ENCODE measurements around the gene LCN6.
"Not testable (repeated sequence)": the region's sequence is repeated elsewhere in the genome, so short reads cannot be mapped to it uniquely, and the experiment has no call there.

The LCN6 gene

DNA sequence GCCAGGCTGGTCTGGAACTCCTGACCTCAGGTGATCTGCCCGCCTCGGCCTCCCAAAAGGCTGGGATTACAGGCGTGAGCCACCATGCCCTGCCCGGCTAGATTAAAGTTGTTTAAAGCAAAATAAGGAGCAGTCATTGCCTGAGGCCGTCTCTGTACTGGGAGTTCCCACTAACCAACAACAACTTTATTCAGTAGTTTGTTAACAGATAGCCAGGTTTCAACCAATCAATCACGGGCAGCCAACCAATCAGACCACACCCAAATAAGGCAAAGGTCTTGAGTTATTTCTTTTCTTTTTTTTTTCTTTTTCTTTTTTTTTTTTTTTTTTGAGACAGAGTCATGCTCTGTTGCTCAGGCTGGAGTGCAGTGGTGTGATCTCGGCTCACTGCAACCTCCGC lies 43.6 kb downstream of the LCN6 start:
- DNase-seq; in situ Hi-C loops (cut with HindIII; ENCODE audit: low pct_ligation_motif_present, low pct_unique_long_range_greater_than_20kb, low sequenced_read_pairs): not testable (repeated sequence)

DNA sequence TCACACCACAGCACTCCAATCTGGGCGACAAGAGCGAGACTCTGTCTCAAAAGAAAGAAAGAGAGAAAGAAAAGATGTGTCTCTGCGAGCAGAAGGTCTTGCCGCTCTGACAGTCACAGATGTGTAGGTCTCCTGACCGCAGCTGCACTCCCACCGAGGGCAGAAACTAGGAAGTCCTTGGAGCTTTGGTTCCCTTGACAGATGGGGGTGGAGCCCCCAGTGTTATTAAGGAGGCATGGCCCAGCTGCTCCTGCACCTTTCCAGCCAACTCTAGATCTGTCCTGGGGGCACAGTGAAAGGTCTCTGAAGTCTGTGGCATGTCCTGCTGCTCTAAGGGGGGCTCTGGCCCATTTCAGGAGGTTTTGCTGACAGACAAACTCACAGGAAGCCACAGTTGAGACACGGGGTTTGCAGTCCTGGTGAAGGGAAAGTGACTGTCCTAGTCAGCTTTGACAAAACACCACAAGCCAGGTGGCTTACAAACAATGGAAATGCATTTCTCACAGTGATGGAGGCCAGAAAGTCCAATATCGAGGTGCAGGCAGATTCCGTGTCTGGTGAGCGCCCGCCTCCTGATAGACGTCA lies 45.0 kb downstream of the LCN6 start:
- in situ Hi-C loops (cut with HindIII; ENCODE audit: low pct_ligation_motif_present, low pct_unique_long_range_greater_than_20kb, low sequenced_read_pairs) = no loop called here
- DNase-seq = no peak

DNA sequence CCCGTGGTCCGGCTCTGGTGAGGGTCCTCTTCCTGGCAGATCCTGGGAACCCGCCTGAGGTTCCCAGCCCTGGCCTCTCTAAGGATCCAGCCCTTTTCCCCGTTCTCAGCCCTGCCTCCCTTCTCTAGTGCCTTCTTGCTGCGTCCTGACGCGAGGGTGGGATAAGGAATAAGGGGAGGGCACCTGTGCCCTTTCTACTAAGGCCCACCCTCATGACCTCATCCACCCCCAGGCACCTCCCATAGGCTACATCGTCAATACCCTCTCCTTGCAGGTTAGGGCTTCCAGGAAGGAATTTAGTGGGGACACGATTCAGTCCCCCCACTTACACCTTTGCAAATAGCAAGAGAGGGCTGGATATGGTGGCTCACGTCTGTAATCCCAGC lies 46.7 kb downstream of the LCN6 start:
- in situ Hi-C loops (cut with HindIII; ENCODE audit: low pct_ligation_motif_present, low pct_unique_long_range_greater_than_20kb, low sequenced_read_pairs) = no loop called here
- DNase-seq = no peak

DNA sequence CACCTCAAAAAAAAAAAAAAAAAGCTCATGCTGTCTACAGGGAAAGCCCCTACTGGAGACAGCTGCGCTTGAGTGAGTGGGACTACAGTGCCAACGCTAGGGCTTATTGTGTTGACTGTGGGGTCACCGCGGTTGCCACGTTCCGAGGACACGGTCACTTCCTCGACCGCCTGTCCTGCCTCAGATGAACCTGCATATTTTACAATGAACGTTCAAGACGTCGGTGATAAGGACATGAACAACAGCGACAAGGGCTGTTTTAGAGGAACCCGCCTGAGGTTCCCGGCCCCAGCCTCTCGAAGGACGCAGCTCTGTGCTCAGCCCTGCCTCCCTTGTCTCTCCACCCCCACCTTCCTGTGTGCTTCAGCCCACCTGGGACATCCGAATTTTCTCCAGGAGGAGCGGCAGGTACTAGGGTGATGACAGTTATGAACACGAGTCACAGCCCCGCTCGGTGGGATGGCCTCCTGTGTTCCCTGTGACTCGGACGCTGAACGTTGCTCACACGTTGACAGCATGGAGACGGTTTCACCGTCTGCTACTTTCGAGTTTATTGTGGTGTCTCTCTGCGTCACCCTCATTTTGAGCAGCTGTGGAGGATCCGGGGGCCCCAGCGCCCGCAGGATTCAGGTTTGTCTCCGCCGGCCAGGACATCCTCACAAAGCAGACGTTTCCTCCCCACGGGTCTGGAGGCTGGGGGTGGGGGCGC lies 47.2 kb downstream of the LCN6 start:
- DNase-seq = no peak
- in situ Hi-C loops (cut with HindIII; ENCODE audit: low pct_ligation_motif_present, low pct_unique_long_range_greater_than_20kb, low sequenced_read_pairs) = no loop called here

DNA sequence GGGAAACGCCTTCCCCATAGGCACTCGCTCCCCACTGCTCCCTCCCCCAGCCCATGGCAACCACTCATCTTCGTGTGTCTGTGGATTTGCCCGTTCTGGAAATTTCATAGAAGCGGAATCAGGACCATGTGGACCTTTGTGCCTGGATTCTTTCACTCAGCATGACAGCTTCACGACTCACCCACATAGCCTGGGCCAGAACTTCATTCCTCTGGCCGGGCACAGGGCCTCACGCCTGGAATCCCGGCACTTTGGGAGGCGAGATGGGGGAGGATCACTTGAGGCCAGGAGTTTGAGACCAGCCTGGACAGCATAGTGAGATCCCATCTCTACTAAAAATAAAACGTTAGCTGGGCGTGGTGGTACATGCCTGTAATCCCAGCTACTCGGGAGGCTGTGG lies 48.0 kb downstream of the LCN6 start:
- in situ Hi-C loops (cut with HindIII; ENCODE audit: low pct_ligation_motif_present, low pct_unique_long_range_greater_than_20kb, low sequenced_read_pairs) = no loop called here
- no peak for DNase-seq

DNA sequence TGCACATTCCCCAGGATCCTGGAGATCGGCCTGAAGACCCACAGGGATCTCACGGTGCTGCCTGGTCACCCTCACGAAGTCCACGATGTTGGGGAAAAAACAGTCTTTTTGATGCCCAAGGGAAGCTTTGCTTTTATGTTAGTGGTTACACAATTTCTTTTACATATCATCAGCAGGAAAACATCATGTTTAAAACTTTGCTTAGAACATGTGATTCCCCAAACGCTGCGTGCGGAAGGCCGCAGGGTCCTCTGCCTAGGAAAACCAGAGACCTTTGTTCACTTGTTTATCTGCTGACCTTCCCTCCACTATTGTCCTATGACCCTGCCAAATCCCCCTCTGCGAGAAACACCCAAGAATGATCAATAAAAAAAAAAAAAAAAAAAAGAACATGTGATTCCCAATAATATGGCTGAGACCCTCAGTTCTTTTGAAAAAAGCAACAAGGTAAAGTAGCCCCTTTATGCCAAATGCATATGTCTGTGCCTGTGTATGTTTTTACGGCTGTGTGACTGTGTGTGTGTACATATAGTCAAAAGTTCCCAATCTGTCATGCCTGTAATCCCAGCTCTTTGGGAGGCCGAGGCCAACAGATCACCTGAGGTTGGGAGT lies 49.6 kb downstream of the LCN6 start:
- no peak for DNase-seq
- in situ Hi-C loops (cut with HindIII; ENCODE audit: low pct_ligation_motif_present, low pct_unique_long_range_greater_than_20kb, low sequenced_read_pairs) = no loop called here

DNA sequence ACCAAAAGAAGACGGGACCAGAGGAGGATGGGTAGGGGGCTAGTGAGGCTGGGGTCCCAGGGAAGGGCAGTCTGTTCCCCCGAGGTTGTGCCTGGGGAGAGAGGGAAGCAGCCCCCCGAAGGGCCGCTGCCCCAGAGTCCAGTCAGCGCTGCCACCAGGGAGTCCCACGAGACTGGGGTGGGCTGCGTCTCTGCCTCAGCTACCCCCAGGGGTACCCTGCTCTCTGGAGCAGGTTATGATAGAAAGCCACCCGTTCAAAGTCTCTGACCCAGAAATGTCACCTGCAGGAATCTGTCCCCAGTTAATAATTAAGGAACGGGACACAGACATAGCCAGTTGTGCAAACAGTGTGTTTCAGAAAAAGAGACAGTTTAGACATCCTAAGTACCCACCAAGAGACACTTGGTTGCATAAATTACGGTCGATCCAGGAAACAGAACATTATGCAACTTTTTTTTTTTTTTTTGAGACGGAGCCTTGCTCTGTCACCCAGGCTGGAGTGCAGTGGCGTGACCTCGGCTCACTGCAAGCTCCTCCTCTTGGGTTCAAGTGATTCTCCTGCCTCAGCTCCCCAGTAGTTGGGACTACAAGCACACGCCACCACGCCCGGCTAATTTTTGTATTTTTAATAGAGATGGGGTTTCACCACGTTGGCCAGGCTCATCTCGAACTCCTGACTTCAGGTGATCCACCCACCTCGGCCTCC lies 50.4 kb downstream of the LCN6 start:
- in situ Hi-C loops (cut with HindIII; ENCODE audit: low pct_ligation_motif_present, low pct_unique_long_range_greater_than_20kb, low sequenced_read_pairs) = no loop called here
- DNase-seq = no peak

DNA sequence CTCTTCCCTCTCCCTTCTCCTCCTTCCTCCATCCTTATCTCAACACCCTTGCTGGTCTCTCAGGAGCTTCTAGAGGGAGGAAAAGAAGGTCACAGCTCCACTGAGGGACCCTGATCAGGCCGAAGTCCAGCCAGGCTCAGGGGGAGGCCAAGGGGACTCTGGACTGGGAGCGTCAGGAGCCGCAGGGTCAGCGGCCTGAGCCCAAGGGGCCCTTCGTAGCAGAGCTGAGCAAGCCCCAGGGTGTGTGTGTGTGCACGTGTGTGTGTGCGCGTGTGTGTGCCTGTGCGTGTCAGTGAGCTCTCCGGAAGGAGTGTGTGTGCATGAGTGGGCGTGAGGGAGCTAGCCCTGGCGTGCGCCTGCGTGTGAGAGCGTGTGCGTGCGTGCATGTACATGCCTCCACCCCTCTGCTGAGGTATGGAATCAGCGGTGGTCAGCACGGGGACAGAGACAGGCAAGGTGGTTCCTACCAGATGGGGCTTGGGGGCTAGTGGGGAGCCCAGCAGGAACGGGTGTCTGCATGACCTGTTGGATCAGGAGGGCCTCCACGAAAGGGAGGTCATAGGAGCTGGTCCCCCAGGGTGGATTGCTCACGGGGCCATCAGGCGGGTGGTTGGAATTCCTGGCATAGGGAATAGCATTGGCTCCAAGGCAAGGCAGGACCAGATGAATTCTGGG lies 51.0 kb downstream of the LCN6 start:
- DNase-seq = peak; percentile 19
- in situ Hi-C loops (cut with HindIII; ENCODE audit: low pct_ligation_motif_present, low pct_unique_long_range_greater_than_20kb, low sequenced_read_pairs) = no loop called here

DNA sequence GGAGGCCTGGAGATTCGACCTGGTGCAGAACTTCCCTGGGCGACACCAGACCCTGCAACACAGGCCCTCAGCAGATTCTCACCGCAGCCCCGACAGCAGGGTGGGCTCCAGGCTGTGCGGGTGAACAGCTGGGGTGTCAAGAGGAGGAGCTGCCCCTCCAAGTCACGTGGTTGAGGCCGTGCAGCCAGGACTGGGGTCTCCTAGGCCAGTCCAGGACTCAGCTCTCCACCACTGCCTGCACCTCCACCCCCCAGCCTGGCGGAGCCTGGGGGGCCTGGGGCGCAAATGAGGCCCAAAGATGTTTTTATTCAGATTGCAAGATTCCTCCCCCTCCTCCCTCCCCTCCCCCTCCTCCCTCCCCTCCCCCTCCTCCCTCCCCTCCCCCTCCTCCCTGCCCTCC lies 51.8 kb downstream of the LCN6 start:
- in situ Hi-C loops (cut with HindIII; ENCODE audit: low pct_ligation_motif_present, low pct_unique_long_range_greater_than_20kb, low sequenced_read_pairs) = no loop called here
- no peak for DNase-seq

DNA sequence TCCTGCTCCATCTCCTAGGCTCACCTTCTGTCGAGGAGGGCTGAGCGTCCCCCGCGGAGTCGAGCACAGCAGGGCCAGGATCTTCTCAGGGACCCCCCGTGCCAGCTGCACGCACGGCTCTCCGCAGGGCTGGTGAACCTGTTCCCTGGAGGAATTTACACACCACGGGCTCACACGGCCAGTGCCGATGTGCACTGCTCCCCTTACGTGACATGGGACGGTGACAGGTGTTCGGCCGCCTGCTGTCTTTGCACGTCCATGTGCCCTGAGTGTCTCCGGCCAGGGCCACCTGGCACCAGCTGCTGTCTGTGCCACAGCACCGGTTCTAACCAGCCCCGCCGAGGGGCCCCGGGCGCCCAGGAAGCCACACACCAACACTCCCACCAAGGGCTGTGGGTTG lies 52.4 kb downstream of the LCN6 start:
- no peak for DNase-seq

DNA sequence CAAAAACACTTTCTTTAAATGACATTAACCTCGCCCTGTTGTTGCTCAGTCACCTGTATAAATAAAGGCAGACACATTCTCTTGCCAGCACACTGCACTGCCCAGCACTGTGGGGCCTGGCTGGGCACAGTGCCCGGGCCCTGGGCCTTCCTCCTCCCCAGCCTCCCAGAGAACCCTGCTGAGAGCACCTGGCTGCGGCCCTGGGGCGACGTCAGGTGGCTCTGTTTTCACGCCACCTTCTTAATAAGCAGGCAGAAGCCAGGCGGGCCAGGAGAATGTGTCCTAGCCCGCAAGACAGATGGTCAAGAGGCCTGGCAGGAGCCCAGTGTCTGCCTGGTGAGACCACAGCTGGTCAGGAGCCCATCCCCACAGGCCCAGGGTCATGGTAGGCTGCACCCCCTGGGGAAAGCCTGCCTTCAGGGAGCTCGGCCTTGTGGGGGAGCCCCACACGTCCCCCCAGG lies 52.9 kb downstream of the LCN6 start:
- in situ Hi-C loops (cut with HindIII; ENCODE audit: low pct_ligation_motif_present, low pct_unique_long_range_greater_than_20kb, low sequenced_read_pairs) = no loop called here
- peak; percentile 64 for DNase-seq

More for the DNA sequence above, 52.4 kb downstream of the LCN6 start:
- in situ Hi-C loops (cut with HindIII; ENCODE audit: low pct_ligation_motif_present, low pct_unique_long_range_greater_than_20kb, low sequenced_read_pairs) = no loop called here

DNA sequence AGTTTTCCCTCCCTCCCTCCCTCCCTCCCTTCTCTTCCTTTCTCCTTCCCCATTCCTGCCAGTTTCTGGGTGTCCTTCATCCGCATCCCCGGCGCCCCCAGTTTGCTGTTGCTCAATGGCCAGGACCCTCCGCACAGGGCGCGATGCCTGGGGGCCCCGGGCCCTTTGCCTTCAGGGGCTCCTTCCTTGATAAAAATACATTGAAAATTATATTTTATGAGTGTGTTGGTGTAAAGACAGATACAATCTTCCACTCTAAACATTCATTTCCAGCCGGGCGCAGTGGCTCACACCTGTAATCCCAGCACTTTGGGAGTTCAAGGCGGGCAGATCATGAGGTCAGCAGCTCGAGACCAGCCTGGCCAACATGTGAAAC lies 53.5 kb downstream of the LCN6 start:
- in situ Hi-C loops (cut with HindIII; ENCODE audit: low pct_ligation_motif_present, low pct_unique_long_range_greater_than_20kb, low sequenced_read_pairs) = no loop called here
- no peak for DNase-seq

DNA sequence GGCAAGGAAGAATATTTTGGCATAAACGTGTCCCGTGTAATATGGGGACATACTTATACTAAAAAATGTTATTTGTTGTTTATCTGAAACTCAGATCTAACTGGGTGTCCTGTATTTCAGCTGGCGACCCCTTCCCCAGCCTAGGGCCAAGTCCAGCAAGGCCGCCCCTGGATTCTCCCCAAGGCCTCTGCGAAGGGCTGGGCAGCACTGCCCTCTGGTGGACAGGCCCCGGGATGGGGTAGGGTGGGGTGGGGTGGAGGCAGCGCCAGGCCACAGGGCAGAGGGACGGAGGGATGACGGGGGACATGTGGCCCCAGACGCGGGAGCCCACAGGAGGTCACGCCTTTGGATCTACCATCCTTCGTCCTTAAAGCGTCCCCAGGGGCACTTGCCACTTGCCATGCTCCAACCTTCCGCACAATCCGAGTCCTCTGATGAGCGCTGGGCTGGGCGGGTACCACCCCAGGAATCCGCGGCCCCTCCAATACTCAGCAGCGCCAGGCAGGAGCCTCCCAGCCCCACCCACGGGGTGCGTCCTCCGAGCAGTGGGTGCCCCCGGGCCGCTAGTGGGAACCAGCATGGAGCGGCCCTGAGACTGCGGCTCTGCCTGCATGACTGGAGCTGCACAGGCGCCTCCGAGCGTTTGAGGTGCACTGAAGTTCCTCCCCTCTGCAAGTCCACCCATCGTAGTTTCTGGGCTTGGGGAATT lies 54.0 kb downstream of the LCN6 start:
- in situ Hi-C loops (cut with HindIII; ENCODE audit: low pct_ligation_motif_present, low pct_unique_long_range_greater_than_20kb, low sequenced_read_pairs) = no loop called here
- peak; percentile 59 for DNase-seq

All from ACHN (cell line).